SK-N-SH treated with all-trans-retinoic acid at 6 μM for 48 hours (cell line): ENCODE results near the gene CRELD1.

Source experiments
- ATAC-seq: fragments of 200-7000 bp; cut with Tn5 transposase; 3 replicates; pipeline ENCODE4 v1.9.1; 2020; ENCODE audit warnings: mild to moderate bottlenecking, moderate library complexity
- ARNTL ChIP-seq: fragments of 450-650 bp; formaldehyde crosslinking; IDR thresholded peaks from 2 replicates; pipeline ENCODE4 v1.5.0; 2020; ENCODE audit warnings: low read depth, mild to moderate bottlenecking, moderate library complexity, borderline replicate concordance
- BACH2 ChIP-seq: fragments of 250-450 bp; sonication (Bioruptor Pico); IDR thresholded peaks from 2 replicates; pipeline ENCODE4 v1.9.0; 2021; ENCODE audit warnings: mild to moderate bottlenecking, borderline replicate concordance
- CREB5 ChIP-seq: fragments of 250-450 bp; sonication (Bioruptor Pico); IDR thresholded peaks from 2 replicates; pipeline ENCODE4 v1.5.1; 2020; ENCODE audit warnings: low read depth, mild to moderate bottlenecking, moderate library complexity
- CSDC2 ChIP-seq: fragments of 250-450 bp; sonication (Bioruptor Pico); IDR thresholded peaks from 2 replicates; pipeline ENCODE4 v1.5.0; 2020; ENCODE audit warnings: mild to moderate bottlenecking, moderate library complexity
- CSRNP3 ChIP-seq: fragments of 250-450 bp; sonication (Bioruptor Pico); IDR thresholded peaks from 2 replicates; pipeline ENCODE4 v1.5.1; 2021; ENCODE audit warnings: mild to moderate bottlenecking, moderate library complexity
- ESRRG ChIP-seq: fragments of 250-450 bp; sonication (Bioruptor Pico); IDR thresholded peaks from 2 replicates; pipeline ENCODE4 v1.6.1; 2021; ENCODE audit warnings: mild to moderate bottlenecking
- GLIS3 ChIP-seq: fragments of 250-450 bp; sonication (Bioruptor Pico); IDR thresholded peaks from 2 replicates; pipeline ENCODE4 v1.5.0; 2020; ENCODE audit warnings: mild to moderate bottlenecking, moderate library complexity
- ISL1 ChIP-seq: fragments of 250-450 bp; sonication (Bioruptor Pico); IDR thresholded peaks from 2 replicates; pipeline ENCODE4 v2.1.2; 2022; ENCODE audit warnings: mild to moderate bottlenecking, moderate library complexity
- OSR1 ChIP-seq: fragments of 250-450 bp; sonication (Bioruptor Pico); IDR thresholded peaks from 2 replicates; pipeline ENCODE4 v1.8.0; 2022; ENCODE audit warnings: moderate library complexity, mild to moderate bottlenecking, inconsistent platforms
- PATZ1 ChIP-seq: fragments of 250-450 bp; sonication (Bioruptor Pico); IDR thresholded peaks from 2 replicates; pipeline ENCODE4 v1.8.0; 2020; ENCODE audit warnings: mild to moderate bottlenecking, moderate library complexity, borderline replicate concordance
- POU6F1 ChIP-seq: fragments of 250-450 bp; sonication (Bioruptor Pico); IDR thresholded peaks from 2 replicates; pipeline ENCODE4 v1.8.0; 2021; ENCODE audit warnings: low read depth, mild to moderate bottlenecking, moderate library complexity, borderline replicate concordance
- PPARA ChIP-seq: fragments of 250-450 bp; sonication (Bioruptor Pico); IDR thresholded peaks from 2 replicates; pipeline ENCODE4 v1.5.0; 2020; ENCODE audit warnings: mild to moderate bottlenecking, borderline replicate concordance
- RARB ChIP-seq: fragments of 250-450 bp; sonication (Bioruptor Pico); IDR thresholded peaks from 2 replicates; pipeline ENCODE4 v1.8.0; 2021; ENCODE audit warnings: mild to moderate bottlenecking, moderate library complexity
- SNAI2 ChIP-seq: fragments of 250-450 bp; sonication (Bioruptor Pico); IDR thresholded peaks from 2 replicates; pipeline ENCODE4 v1.5.0; 2020; ENCODE audit warnings: mild to moderate bottlenecking, moderate library complexity
- TCF4 ChIP-seq: fragments of 250-450 bp; sonication (Bioruptor Pico); IDR thresholded peaks from 2 replicates; pipeline ENCODE4 v1.8.0; 2021; ENCODE audit warnings: mild to moderate bottlenecking, moderate library complexity, borderline replicate concordance
- TOX ChIP-seq: fragments of 250-450 bp; sonication (Bioruptor Pico); IDR thresholded peaks from 2 replicates; pipeline ENCODE4 v1.8.0; 2021; ENCODE audit warnings: mild to moderate bottlenecking, moderate library complexity, borderline replicate concordance
- TSHZ2 ChIP-seq: fragments of 250-450 bp; sonication (Bioruptor Pico); IDR thresholded peaks from 2 replicates; pipeline ENCODE4 v1.5.0; 2020; ENCODE audit warnings: mild to moderate bottlenecking, moderate library complexity
- ZC3H10 ChIP-seq: fragments of 250-450 bp; sonication (Bioruptor Pico); IDR thresholded peaks from 2 replicates; pipeline ENCODE4 v1.5.1; 2021; ENCODE audit warnings: mild to moderate bottlenecking, moderate library complexity
- ZFP3 ChIP-seq: fragments of 250-450 bp; sonication (Bioruptor Pico); IDR thresholded peaks from 2 replicates; pipeline ENCODE4 v1.5.0; 2020; ENCODE audit warnings: mild to moderate bottlenecking, moderate library complexity
- ZFP30 ChIP-seq: fragments of 450-650 bp; formaldehyde crosslinking; IDR thresholded peaks from 2 replicates; pipeline ENCODE4 v1.5.0; 2022; ENCODE audit warnings: mild to moderate bottlenecking, moderate library complexity
- ZNF565 ChIP-seq: fragments of 450-650 bp; formaldehyde crosslinking; conservative IDR thresholded peaks from 2 replicates; pipeline ENCODE4 v1.5.0; 2020; ENCODE audit warnings: low read depth, mild to moderate bottlenecking, moderate library complexity
- ZNF70 ChIP-seq: fragments of 450-650 bp; formaldehyde crosslinking; IDR thresholded peaks from 2 replicates; pipeline ENCODE4 v1.5.0; 2020; ENCODE audit warnings: mild to moderate bottlenecking, moderate library complexity
- ZNF8 ChIP-seq: fragments of 450-650 bp; formaldehyde crosslinking; IDR thresholded peaks from 2 replicates; pipeline ENCODE4 v1.5.0; 2020; ENCODE audit warnings: mild to moderate bottlenecking, moderate library complexity

CRELD1 gene

GRCh38 chr3:9976721-9977709 lies 43.4 kb downstream of the CRELD1 start:
- TF ChIP-seq ISL1 (peak; percentile 34; the same call in 1 of the 2 replicates), ZFP3 (CRISPR knock-in tag) (no peak), ZC3H10 (CRISPR knock-in tag) (0 out of 2 replicates have a peak, but pooled peaks have one; percentile 25), CSDC2 (CRISPR knock-in tag) (no peak)

GRCh38 chr3:9978710-9979305 lies 45.2 kb downstream of the CRELD1 start:
- ATAC-seq: no peak
- no peak for TF ChIP-seq CREB5 (CRISPR knock-in tag)
- no peak for TF ChIP-seq BACH2 (CRISPR knock-in tag)
- no peak for TF ChIP-seq PATZ1 (CRISPR knock-in tag)
- TF ChIP-seq ZNF565 (CRISPR knock-in tag): no peak
- TF ChIP-seq RARB (CRISPR knock-in tag): no peak
- TF ChIP-seq ARNTL (CRISPR knock-in tag): no peak
- TF ChIP-seq TSHZ2 (CRISPR knock-in tag): no peak
- TF ChIP-seq CSRNP3 (CRISPR knock-in tag): no peak
- TF ChIP-seq ESRRG (CRISPR knock-in tag): no peak

More at GRCh38 chr3:9976721-9977709, 43.4 kb downstream of the CRELD1 start:
- ATAC-seq: peak; percentile 97

GRCh38 chr3:9980251-9980650 lies 46.6 kb downstream of the CRELD1 start:
- no peak for ATAC-seq
- TF ChIP-seq PPARA (CRISPR knock-in tag) (no peak), TOX (CRISPR knock-in tag) (no peak), ZFP30 (CRISPR knock-in tag) (no peak), ZNF565 (CRISPR knock-in tag) (no peak), SNAI2 (CRISPR knock-in tag) (no peak), TCF4 (CRISPR knock-in tag) (no peak), OSR1 (CRISPR knock-in tag) (no peak), ZNF70 (CRISPR knock-in tag) (no peak), ZNF8 (CRISPR knock-in tag) (no peak), CSRNP3 (CRISPR knock-in tag) (no peak), TSHZ2 (CRISPR knock-in tag) (no peak), GLIS3 (CRISPR knock-in tag) (no peak), POU6F1 (no peak), RARB (CRISPR knock-in tag) (no peak), ARNTL (CRISPR knock-in tag) (no peak)
